HEK293 (cell line): ENCODE data around the gene METTL22.

Experiments used
- CTCF ChIA-PET: fragments of 350-600 bp; formaldehyde crosslinking; extraction: SDS; loops from one replicate; lab custom pipeline; 2021; ENCODE audit warnings: antibody characterized with exemption; lab: Yijun Ruan, JAX
- POLR2A ChIA-PET: fragments of 300-600 bp; formaldehyde crosslinking; extraction: SDS; loops from one replicate; lab custom pipeline; 2020; ENCODE audit warnings: antibody characterized with exemption, inconsistent platforms; lab: Yijun Ruan, JAX
- H3K27ac ChIP-seq: fragments of 200-500 bp; sonication (Bioruptor generic); 2 replicates; pipeline ENCODE4 v1.5.1; 2014; ENCODE audit warnings: low read depth, low read length, control low read depth, inconsistent platforms; ENCODE audit errors: extremely low read depth
- H3K36me3 ChIP-seq, 2 experiments: fragments of 200-500 bp in 1 of 2; sonication (Bioruptor generic) in 1 of 2; 1 replicate in 1 of 2; 2 replicates in 1 of 2; pipeline ENCODE4 v1.5.1; 2014 to 2017; ENCODE audit warnings: inconsistent platforms in 2 of 2, low read length in 2 of 2; ENCODE audit not compliant: control insufficient read depth in 2 of 2, insufficient read depth in 1 of 2
- H3K4me1 ChIP-seq: fragments of 200-500 bp; sonication (Bioruptor generic); 2 replicates; pipeline ENCODE4 v1.5.1; 2014; ENCODE audit warnings: mild to moderate bottlenecking, low read length, inconsistent platforms; ENCODE audit not compliant: control insufficient read depth, insufficient read depth
- H3K4me3 ChIP-seq: 2 replicates; pipeline ENCODE4 v1.5.1; 2011; ENCODE audit warnings: low read depth, mild to moderate bottlenecking, control low read depth, low read length, moderate library complexity
- H3K9me3 ChIP-seq: fragments of 200-500 bp; sonication (Bioruptor generic); 2 replicates; pipeline ENCODE4 v1.5.1; 2014; ENCODE audit warnings: low read depth, low read length, inconsistent platforms; ENCODE audit not compliant: control insufficient read depth, insufficient read depth
- BCL11B ChIP-seq: fragments of 450-650 bp; formaldehyde crosslinking; IDR thresholded peaks from 2 replicates; pipeline ENCODE4 v1.5.1; 2016; ENCODE audit warnings: low read depth, missing biosample characterization, missing genetic modification characterization
- KLF17 ChIP-seq: fragments of 450-650 bp; formaldehyde crosslinking; IDR thresholded peaks from 2 replicates; pipeline ENCODE4 v1.5.1; 2016; ENCODE audit warnings: missing biosample characterization, missing genetic modification characterization
- SCRT1 ChIP-seq: fragments of 450-650 bp; formaldehyde crosslinking; IDR thresholded peaks from 2 replicates; pipeline ENCODE4 v1.5.1; 2016; ENCODE audit warnings: missing biosample characterization, missing genetic modification characterization, borderline replicate concordance
- SCRT2 ChIP-seq: fragments of 450-650 bp; formaldehyde crosslinking; IDR thresholded peaks from 2 replicates; pipeline ENCODE4 v1.5.1; 2016; ENCODE audit warnings: missing biosample characterization, missing genetic modification characterization
- SETDB1 ChIP-seq: IDR thresholded peaks from one replicate; pipeline ENCODE4 v1.6.1; 2017; ENCODE audit warnings: mild to moderate bottlenecking, low read length, moderate library complexity, mixed read lengths; ENCODE audit not compliant: insufficient read length
- SP7 ChIP-seq: fragments of 450-650 bp; formaldehyde crosslinking; IDR thresholded peaks from 2 replicates; pipeline ENCODE4 v1.5.1; 2016; ENCODE audit warnings: missing biosample characterization, missing genetic modification characterization
- YY1 ChIP-seq: fragments of 450-650 bp; formaldehyde crosslinking; IDR thresholded peaks from 2 replicates; pipeline ENCODE4 v1.5.1; 2018; ENCODE audit warnings: missing biosample characterization, missing genetic modification characterization
- ZBTB11 ChIP-seq: fragments of 450-650 bp; formaldehyde crosslinking; conservative IDR thresholded peaks from 2 replicates; pipeline ENCODE4 v1.5.1; 2016; ENCODE audit warnings: low read depth, missing biosample characterization, missing genetic modification characterization
- ZBTB44 ChIP-seq: fragments of 450-650 bp; IDR thresholded peaks from 2 replicates; pipeline ENCODE4 v1.5.1; 2018; ENCODE audit warnings: missing biosample characterization, mild to moderate bottlenecking, missing genetic modification characterization
- ZBTB7A ChIP-seq: fragments of 450-650 bp; formaldehyde crosslinking; IDR thresholded peaks from 2 replicates; pipeline ENCODE4 v1.5.1; 2016; ENCODE audit warnings: low read depth, missing biosample characterization, missing genetic modification characterization
- ZIC2 ChIP-seq: fragments of 450-650 bp; formaldehyde crosslinking; IDR thresholded peaks from 2 replicates; pipeline ENCODE4 v1.5.1; 2016; ENCODE audit warnings: missing biosample characterization, missing genetic modification characterization
- ZNF175 ChIP-seq: fragments of 450-650 bp; formaldehyde crosslinking; IDR thresholded peaks from 2 replicates; pipeline ENCODE4 v1.5.1; 2016; ENCODE audit warnings: missing biosample characterization, missing genetic modification characterization
- ZNF280D ChIP-seq: fragments of 450-650 bp; formaldehyde crosslinking; IDR thresholded peaks from 2 replicates; pipeline ENCODE4 v1.5.1; 2016; ENCODE audit warnings: missing biosample characterization, missing genetic modification characterization
- ZNF311 ChIP-seq: fragments of 450-650 bp; formaldehyde crosslinking; IDR thresholded peaks from 2 replicates; pipeline ENCODE4 v1.5.1; 2017; ENCODE audit warnings: missing biosample characterization, missing genetic modification characterization, borderline replicate concordance
- ZNF488 ChIP-seq: fragments of 450-650 bp; formaldehyde crosslinking; IDR thresholded peaks from 2 replicates; pipeline ENCODE4 v1.5.1; 2016; ENCODE audit warnings: missing biosample characterization, missing genetic modification characterization
- ZNF501 ChIP-seq: fragments of 450-650 bp; formaldehyde crosslinking; IDR thresholded peaks from 2 replicates; pipeline ENCODE4 v1.5.1; 2016; ENCODE audit warnings: missing biosample characterization, missing genetic modification characterization
- ZNF544 ChIP-seq: fragments of 450-650 bp; formaldehyde crosslinking; IDR thresholded peaks from 2 replicates; pipeline ENCODE4 v1.5.0; 2017; ENCODE audit warnings: missing biosample characterization, missing genetic modification characterization
- ZNF621 ChIP-seq: fragments of 450-650 bp; formaldehyde crosslinking; IDR thresholded peaks from 2 replicates; pipeline ENCODE4 v1.5.1; 2017; ENCODE audit warnings: missing biosample characterization, missing genetic modification characterization
- ZNF654 ChIP-seq: fragments of 450-650 bp; formaldehyde crosslinking; IDR thresholded peaks from 2 replicates; pipeline ENCODE4 v1.5.1; 2016; ENCODE audit warnings: low read depth, missing biosample characterization, missing genetic modification characterization
- ZNF837 ChIP-seq: fragments of 450-650 bp; formaldehyde crosslinking; IDR thresholded peaks from 2 replicates; pipeline ENCODE4 v1.5.1; 2016; ENCODE audit warnings: missing biosample characterization, missing genetic modification characterization

The METTL22 gene

GRCh38 chr16:8686879-8687278 lies 65.4 kb downstream of the METTL22 start:
- TF ChIP-seq ZNF501 (tag by site-specific recombination) = no peak
- no peak for TF ChIP-seq ZIC2 (tag by site-specific recombination)
- no peak for TF ChIP-seq ZBTB11 (tag by site-specific recombination)
- no peak for TF ChIP-seq YY1 (tag by site-specific recombination)
- no peak for TF ChIP-seq ZNF488
- TF ChIP-seq ZNF837 (tag by site-specific recombination) = no peak
- TF ChIP-seq ZNF654 (tag by site-specific recombination) = no peak
- TF ChIP-seq ZBTB7A (tag by site-specific recombination) = no peak
- TF ChIP-seq ZNF311 = no peak
- no peak for TF ChIP-seq ZNF280D (tag by site-specific recombination)
- TF ChIP-seq ZNF544 = no peak
- no peak for TF ChIP-seq ZBTB44
- CTCF ChIA-PET = no interaction called here

GRCh38 chr16:8689686-8690085 lies 68.2 kb downstream of the METTL22 start:
- H3K4me3 ChIP-seq = no peak overlapping the region
- no peak overlapping the region for H3K27ac ChIP-seq
- H3K4me1 ChIP-seq = no peaks in the 10 kb centered on the region
- ChIA-PET POLR2A (no interaction called here), CTCF (no interaction called here)
- 0 out of 2 replicates have a peak, but pooled peaks have one; percentile 28 for TF ChIP-seq SCRT1 (tag by site-specific recombination)
- no peak for TF ChIP-seq KLF17 (tag by site-specific recombination)
- no peak for TF ChIP-seq SP7 (tag by site-specific recombination)
- no peak for TF ChIP-seq ZNF175 (tag by site-specific recombination)
- TF ChIP-seq SCRT2 (tag by site-specific recombination) = peak; percentile 49
- no peak for TF ChIP-seq ZNF621 (tag by site-specific recombination)
- no peak for TF ChIP-seq BCL11B (tag by site-specific recombination)
- peak; percentile 52 for TF ChIP-seq SETDB1
- TF ChIP-seq ZNF654 (tag by site-specific recombination) = no peak
- no peak for TF ChIP-seq ZBTB7A (tag by site-specific recombination)
- peaks cover 0 to 3% of the 10 kb centered on the region in 2 experiments; a peak in 1 of 3 replicates for H3K36me3 ChIP-seq
- no peaks in the 10 kb centered on the region for H3K9me3 ChIP-seq

More at GRCh38 chr16:8686879-8687278, 65.4 kb downstream of the METTL22 start:
- Histone ChIP-seq H3K36me3 (peaks cover 0 to 3% of the 10 kb centered on the region in 2 experiments; a peak in 1 of 3 replicates), H3K4me1 (no peaks in the 10 kb centered on the region), H3K27ac (no peak overlapping the region), H3K9me3 (no peaks in the 10 kb centered on the region), H3K4me3 (no peak overlapping the region)
- POLR2A ChIA-PET = no interaction called here
